ENCODE measurements around the gene LAMA4. TPM values are rescaled to one million over a fixed set of nuclear protein-coding genes. Genes with fewer than 3 reads are reported as not detected.

Gene LAMA4
- total RNA-seq, 4 donors from 2014 or later = 8.1 to 116 (median 19.0) TPM

DNA sequence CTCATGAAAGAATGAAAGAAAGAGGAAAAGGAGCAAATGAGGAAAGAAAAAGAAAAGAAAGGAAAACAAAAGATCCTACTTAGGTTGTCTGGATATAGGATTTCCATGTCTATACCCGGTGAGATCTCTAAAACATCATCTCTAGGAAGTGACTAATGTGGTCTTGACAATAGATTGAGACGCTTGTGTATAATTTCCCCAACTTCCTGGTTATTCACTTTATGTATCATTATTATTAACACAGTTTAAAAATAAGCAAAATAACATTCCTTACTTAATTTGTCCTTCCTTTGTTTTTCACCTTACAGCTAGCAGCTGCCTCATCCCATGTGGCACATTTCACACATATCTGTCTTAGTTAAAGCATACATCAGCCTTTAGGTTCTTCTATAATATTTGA, 27.0 kb downstream of the LAMA4 start:
- WGBS, 2 donors = 22 to 53% methylated on average over 2 of the region's 2 CpGs
- H3K36me3 ChIP-seq = no peaks in the 10 kb centered on the region
- H3K4me1 ChIP-seq = peaks cover 0 to 59% (median 37%) of the 10 kb centered on the region in 3 donors
- no peak overlapping the region for H3K4me3 ChIP-seq
- peak overlapping the region; percentile 1 to 84 (median 71) for H3K27ac ChIP-seq
- H3K27me3 ChIP-seq = no peaks in the 10 kb centered on the region
- intact Hi-C loops (cut with DNase I) = no loop called here
- no peak for TF ChIP-seq CTCF (IDR thresholded peaks at IDR 0.05)
- TF ChIP-seq POLR2A (IDR thresholded peaks at IDR 0.05) = no peak
- DNase-seq = no peak
- H3K9me3 ChIP-seq = no peaks in the 10 kb centered on the region

- Histone ChIP-seq H3K27me3 (no peaks in the 10 kb centered on the region), H3K36me3 (no peaks in the 10 kb centered on the region), H3K27ac (peak overlapping the region; percentile 28 to 84 (median 72)), H3K4me1 (peaks cover 0 to 61% (median 33%) of the 10 kb centered on the region in 3 donors), H3K9me3 (no peaks in the 10 kb centered on the region), H3K4me3 (no peak overlapping the region)
- intact Hi-C loops (cut with DNase I) = no loop called here
- TF ChIP-seq POLR2A (IDR thresholded peaks at IDR 0.05) = no peak
- no peak for TF ChIP-seq CTCF (IDR thresholded peaks at IDR 0.05)
- no peak for DNase-seq
- 60 to 68% methylated on average over 1 of the region's 1 CpG for WGBS, 2 donors
Observed at GRCh38 chr6:112225691-112226090, 28.7 kb downstream of the LAMA4 start.

- Histone ChIP-seq H3K27ac (peak overlapping the region; percentile 48 to 84 (median 77)), H3K4me3 (no peak overlapping the region), H3K27me3 (no peaks in the 10 kb centered on the region), H3K36me3 (no peaks in the 10 kb centered on the region), H3K9me3 (no peaks in the 10 kb centered on the region), H3K4me1 (peaks cover 0 to 65% (median 33%) of the 10 kb centered on the region in 3 donors)
- 79 to 91% methylated on average over 2 of the region's 2 CpGs for WGBS, 2 donors
- DNase-seq = no peak
- no peak for TF ChIP-seq POLR2A (IDR thresholded peaks at IDR 0.05)
- no peak for TF ChIP-seq CTCF (IDR thresholded peaks at IDR 0.05)
- intact Hi-C loops (cut with DNase I) = no loop called here
Observed at GRCh38 chr6:112224088-112224487, 30.3 kb downstream of the LAMA4 start.

DNA sequence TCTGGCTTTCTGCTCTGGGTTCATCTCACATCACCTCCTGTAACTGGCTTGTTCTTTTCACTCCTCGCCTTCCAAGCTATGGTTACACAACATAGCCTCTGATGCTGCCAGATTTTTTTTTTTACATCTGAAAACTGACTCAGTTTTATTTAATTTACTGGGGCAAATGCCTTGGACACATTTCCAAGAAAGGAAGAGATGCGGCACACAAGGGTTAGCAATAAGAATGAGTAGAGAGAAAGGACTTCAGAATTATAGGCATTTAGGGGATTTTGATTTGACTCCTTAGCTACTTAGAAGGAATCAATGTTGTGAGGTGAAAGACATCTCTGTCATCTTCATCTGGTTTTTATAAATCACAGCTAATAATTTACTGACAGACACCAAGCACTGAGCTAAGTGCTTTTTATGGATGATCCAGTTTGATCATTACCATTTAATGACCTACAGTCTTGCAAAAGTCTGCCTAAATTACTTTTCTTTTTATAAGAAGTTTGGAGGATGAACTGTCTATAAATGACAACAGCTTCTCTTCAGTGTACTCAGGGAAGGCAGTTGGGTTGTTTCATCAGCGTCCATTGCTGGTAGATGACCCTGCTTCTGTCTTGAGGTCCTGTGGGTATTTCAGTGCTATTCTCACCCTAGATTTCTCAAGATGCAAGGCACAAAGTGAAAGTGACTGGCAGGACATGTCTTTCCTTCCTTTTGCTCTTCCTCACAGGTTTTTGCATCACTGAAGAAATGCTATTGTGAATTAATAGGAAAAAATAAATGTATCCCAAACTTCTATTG, 31.1 kb downstream of the LAMA4 start:
- 38 to 48% methylated on average over 3 of the region's 3 CpGs for WGBS, 2 donors
- peaks cover 0 to 71% (median 40%) of the 10 kb centered on the region in 3 donors for H3K4me1 ChIP-seq
- H3K27ac ChIP-seq = peak overlapping the region; percentile 48 to 87 (median 80)
- H3K36me3 ChIP-seq = no peaks in the 10 kb centered on the region
- intact Hi-C loops (cut with DNase I) = no loop called here
- no peaks in the 10 kb centered on the region for H3K27me3 ChIP-seq
- DNase-seq = no peak
- TF ChIP-seq CTCF (IDR thresholded peaks at IDR 0.05) (no peak), POLR2A (IDR thresholded peaks at IDR 0.05) (no peak)
- H3K9me3 ChIP-seq = no peaks in the 10 kb centered on the region
- H3K4me3 ChIP-seq = no peak overlapping the region

GRCh38 chr6:112221981-112222852, 32.1 kb downstream of the LAMA4 start:
- no peaks in the 10 kb centered on the region for H3K9me3 ChIP-seq
- intact Hi-C loops (cut with DNase I) = no loop called here
- WGBS, 2 donors = 63 to 76% methylated on average over 6 of the region's 6 CpGs
- no peak for TF ChIP-seq POLR2A (IDR thresholded peaks at IDR 0.05)
- no peak for TF ChIP-seq CTCF (IDR thresholded peaks at IDR 0.05)
- DNase-seq = no peak
- no peaks in the 10 kb centered on the region for H3K27me3 ChIP-seq
- no peak overlapping the region for H3K4me3 ChIP-seq
- H3K4me1 ChIP-seq = peaks cover 0 to 72% (median 33%) of the 10 kb centered on the region in 3 donors
- no peaks in the 10 kb centered on the region for H3K36me3 ChIP-seq
- H3K27ac ChIP-seq = peak overlapping the region in 3 of 4 donors; percentile 65 to 87 (median 84)
